CD4-positive, alpha-beta T cell treated with Interferon alpha-2 for 1 hour (primary cell): ENCODE measurements around the gene MYCBP.
"Not testable (repeated sequence)": the region's sequence is repeated elsewhere in the genome, so short reads cannot be mapped to it uniquely, and the experiment has no call there.

Experiments
- DNase-seq, 2 donors: peaks; one replicate each; pipeline ENCODE4 v3.0.0-alpha.2; 2020 to 2022

The MYCBP gene, protein sequence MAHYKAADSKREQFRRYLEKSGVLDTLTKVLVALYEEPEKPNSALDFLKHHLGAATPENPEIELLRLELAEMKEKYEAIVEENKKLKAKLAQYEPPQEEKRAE

DNA sequence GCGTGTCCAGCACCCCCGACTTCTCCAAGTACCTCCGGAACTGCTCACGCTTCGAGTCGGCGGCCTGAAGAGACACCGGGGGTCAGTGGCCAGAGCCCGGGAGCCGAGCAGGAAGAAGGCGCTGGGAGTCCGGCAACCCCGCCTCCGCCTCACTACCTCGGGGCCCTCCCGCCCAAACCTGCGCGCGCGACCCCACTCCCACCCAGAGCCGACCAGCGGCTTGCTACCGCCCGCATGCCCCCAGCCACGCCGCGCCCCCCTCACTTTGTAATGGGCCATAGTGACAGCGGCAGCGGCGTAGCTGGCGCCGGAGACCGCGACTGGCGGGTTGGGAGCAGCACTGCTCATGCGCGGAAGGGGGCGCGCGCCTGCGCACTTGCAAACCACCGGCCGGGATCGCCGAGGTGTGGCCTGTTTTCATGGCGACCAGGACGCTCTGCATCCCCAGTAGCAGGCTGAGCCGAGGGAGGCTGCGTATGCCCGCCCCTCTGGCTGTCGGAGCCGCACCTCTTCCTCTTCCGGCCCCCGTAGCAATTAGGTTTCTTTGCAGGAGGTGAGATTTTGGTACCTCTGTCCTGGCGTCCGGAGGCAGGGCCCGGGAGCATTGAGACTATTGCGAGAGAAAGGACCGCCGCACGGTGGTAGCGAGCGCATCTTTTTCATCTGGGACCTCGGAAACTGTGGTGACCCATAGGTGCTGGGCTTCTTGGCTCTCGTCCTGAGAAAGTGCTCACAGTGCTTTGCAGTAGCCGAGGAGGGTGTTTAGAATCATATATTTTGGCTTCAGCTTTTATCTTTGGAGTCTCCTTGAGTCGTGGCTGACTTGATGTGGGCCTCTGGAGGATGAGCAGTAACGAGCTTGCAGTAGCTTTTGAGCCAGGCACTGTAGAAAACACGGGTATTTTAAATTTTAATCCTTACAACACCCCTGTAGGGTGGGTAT lies at the start of gene MYCBP:
Gene MYCBP, minus strand, starts transcription at position 322 of the 943 bp plus-strand sequence. Its CDS starts 43 bp downstream, at position 279.
- DNase-seq, result peak; percentile 98

DNA sequence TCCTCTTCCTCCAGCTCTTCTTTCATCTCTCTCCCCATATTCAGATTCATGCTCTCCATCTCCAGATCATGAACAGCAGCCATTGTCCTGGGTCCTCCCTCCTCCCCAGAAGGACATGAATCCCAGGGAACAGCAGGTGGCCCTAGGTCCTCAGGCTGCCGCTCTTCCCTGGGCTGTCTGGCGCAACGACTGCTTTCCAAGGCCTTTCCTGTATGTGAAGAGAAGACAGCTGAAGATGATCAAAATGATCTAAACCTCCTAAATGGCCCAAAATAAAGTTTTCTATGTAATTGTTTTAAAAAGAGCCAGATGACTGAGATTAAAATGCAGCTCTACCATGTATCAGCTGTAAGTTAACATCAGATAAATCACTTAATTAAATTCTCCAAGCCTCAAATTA lies 46.0 kb upstream of the MYCBP start:
- no peak for DNase-seq

DNA sequence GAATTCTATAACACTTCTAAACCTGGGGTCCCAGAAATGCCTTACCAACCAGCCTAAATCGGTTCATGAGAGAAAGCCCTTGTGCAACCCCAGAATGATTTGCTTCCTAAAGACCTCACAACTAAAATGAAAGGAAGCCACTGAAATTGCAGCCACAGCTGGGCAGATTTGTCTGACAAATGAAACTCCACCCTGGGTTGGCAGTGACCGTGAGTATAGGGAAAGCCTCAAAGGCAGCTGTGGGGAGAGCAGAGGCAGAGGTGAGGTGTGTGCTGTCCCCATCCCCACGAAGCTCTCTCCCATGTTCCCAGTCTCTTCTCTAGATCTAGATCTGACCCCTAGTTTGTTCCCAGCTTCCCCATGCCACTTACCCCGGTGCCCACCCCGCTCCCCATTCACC lies 45.4 kb upstream of the MYCBP start:
- no peak for DNase-seq

DNA sequence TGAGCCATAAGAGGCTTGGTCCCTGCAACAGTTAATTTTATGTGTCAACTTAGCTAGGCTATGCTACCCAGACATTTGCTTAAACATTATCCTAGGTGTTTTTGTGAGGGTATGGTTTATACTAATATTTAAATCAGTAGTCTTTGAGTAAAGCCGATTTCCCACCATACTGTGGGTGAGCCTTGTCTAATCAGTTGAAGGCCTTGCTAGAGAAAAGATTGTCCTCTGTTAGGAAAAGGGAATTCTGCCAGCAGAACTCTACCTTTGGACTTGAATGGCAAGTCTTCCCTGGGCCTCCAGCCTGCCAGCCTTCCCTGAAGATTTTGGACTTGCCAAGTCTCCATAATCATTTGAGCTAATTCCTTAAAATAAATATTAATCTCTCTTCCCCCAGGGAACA lies 44.6 kb upstream of the MYCBP start:
- DNase-seq, result no peak

DNA sequence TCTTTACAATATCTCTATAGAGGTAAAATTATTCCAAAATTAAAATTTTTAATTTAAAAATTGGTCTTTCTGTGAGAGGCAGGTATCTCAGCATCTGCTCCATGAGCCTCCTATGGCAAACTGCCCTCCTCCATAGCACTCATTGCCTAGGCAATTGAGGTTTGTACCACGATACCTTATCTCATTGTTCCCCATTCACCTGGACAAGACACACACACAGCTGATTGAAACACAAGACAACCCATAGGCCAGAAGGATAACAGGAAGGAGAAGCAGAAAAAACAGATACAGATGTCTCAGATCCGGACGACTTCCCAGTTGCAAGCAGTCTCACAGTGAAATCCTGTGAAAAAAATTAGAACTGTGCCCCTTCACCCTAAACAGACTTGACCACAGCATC lies 44.2 kb upstream of the MYCBP start:
- no peak for DNase-seq

DNA sequence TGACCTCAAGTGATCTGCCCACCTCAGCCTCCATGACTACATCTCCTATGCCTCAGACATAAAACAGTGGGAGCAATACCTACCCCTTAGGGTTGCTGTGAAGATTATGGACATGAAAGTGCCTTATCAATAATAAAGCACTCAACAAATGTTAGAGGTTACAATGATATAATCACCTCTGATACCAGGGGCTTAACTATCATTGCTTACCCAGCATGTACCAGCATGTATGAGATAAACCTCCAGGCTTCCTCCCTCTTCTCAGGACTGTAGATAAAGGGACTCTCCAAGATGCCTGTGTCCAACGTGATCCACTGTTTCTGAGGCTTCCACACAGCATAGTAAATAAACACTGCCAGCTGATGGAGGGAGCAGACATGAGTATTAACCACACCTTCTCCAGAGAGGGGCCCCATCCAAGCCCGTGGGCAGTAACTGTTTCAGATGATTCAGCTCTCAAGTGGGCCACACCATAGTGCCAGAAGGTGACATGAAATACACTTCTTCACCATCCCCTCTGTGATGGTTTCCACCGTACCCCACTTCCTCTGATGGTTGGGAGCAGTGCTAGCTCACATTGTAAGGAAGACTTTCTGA lies 42.3 kb upstream of the MYCBP start:
- DNase-seq, result no peak

DNA sequence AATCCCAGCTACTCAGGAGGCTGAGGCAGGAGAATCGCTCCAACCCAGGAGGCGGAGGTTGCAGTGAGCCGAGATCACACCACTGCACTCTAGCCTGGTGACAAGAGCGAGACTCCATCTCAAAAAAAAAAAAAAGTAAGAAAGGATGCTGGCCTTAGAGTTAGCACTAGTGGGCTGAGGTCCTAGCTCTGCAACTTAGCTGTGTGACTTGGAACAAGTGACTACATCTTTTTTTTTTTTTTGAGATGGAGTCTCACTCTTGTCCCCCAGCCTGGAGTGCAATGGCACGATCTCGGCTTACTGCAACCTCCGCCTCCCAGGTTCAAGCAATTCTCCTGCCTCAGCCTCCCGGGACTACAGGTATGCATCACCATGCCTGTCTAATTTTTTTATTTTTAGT lies 41.8 kb upstream of the MYCBP start:
- DNase-seq, result not testable (repeated sequence)

DNA sequence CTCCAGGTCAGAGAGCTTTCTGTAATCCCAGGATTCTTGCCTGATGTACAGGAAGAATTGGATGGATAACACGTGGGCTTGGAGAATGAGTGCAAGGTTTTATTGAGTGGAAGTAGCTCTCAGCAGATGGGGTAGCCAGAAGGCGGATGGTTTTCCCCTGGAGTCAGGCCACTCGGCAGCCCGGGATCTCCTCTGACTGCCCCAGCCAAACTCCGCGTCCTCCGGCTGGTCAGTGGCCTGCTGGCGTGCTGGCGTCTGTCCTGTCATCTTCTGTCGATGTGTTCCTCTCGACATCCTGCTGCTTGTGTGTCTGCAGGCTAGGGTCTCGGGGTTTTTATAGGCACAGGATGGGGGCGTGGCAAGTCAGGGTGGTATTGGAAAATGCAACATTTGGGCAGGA lies 35.7 kb upstream of the MYCBP start:
- no peak for DNase-seq

DNA sequence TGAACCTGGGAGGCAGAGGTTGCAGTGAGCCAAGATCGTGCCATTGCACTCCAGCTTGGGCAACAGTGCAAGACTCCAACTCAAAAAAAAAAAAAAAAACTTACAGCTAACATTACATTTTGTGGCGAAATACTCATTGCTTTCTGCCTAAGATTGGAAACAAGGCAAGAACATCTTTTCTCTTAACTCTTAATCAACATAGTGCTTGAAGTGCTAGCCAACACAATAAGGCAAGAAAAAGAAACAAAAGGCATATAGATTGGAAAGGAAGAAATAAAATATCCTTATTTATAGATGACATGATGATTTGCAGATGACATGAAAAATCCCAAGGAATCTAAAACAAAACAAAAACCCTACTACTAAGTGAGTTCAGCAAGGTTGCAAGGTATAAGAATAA lies 32.8 kb upstream of the MYCBP start:
- no peak for DNase-seq

DNA sequence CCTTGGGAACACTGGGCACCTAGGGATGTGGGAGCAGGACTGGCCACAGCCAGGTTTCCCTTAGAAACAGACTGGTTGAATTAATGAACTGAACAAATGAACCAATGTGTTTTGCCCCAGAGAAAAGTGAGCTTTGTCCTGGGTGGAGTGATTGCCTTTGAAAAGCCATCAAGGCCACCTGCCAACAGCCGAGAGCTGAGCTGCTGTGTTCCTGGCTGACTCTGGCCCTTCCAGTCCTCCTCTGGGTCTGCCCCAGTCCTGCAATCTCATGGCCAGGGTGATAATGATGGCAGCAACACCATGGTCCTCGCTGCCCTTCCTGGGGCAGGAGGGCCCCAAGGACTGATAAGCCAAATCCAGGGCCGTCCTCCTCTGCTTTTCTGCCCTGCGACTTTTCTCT lies 26.4 kb upstream of the MYCBP start:
- DNase-seq, result no peak

DNA sequence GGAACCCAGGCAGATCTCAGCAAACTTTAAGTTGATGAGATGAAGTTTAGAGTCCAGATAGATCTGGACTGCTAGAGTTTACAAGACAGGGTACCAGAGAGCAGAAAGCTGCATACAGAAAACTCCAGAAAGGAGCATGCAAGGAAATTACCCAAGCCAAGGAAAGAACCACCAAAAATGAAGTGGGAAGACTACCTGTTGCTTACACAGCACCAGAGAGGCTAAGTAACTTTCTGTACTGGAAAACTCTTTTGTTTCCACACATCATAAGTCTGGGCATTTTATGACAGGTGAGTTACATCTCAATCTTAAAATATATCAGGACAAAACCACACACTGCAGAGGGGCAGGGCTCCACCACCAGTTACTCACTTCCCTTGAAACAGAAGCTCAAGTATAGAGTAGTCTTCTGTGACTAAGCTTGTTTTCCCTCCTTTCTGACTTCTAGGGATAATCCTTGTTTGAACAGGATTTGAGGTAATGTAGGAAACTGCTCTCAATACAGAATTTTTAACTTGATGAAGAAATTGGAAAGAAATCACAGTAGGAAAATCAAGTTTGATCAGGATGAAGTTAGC lies 25.6 kb upstream of the MYCBP start:
- DNase-seq, result no peak

DNA sequence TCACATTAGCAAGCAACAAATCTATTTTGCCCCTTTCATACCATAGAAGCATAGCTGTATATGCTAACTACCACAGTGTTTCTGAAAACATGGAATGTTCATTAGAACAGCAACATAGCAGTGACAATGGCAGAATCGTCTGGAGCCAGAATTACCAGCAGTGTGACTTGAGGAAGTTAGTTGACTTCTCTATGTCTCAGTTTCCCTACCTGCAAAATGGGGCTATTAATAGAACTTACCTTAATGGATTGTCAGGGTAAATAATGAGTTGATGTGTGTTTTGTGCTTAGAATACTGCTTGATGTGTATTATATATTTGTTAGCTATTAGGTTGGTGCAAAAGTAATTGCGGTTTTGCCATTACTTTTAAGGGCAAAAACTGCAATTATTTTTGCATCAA lies 23.0 kb upstream of the MYCBP start:
- DNase-seq, result no peak

DNA sequence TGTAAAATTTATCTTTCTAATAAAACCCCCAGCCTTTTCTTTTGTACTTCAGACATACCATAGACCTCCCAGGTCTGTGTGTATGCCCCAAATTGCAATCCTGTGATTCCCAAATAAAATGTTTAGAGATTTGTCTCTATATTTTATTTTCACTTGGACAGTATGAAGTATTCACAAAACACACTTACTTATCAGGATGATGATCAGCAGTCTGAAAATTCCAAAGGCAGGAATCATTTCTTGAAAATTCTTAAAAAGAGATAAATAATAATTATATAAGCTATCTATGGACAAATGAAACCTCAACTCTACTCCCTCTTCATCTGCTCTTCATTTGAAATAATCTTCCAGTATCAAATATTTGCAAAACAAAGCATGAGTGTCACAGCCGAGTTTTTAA lies 19.8 kb upstream of the MYCBP start:
- no peak for DNase-seq

DNA sequence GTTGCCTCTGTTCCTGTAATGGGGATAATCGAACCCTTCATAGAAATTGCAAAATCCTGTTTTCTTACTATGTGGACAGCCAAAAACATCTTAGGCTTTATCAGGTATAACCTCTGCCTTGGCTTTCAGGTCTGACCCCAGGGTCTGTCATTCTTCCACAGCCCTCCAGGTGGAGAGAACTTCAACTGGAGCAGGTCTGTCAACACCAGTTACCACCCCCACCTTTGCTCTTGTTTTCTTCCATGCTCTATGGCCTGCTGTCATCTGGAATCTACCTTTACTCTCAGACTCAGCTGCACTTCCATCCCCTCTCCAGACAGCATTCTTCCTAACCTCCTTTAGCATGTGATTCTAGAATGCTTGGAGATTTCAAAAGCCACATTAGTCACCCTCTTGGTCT lies 18.6 kb upstream of the MYCBP start:
- DNase-seq, result peak in 1 of 2 donors; percentile 20

DNA sequence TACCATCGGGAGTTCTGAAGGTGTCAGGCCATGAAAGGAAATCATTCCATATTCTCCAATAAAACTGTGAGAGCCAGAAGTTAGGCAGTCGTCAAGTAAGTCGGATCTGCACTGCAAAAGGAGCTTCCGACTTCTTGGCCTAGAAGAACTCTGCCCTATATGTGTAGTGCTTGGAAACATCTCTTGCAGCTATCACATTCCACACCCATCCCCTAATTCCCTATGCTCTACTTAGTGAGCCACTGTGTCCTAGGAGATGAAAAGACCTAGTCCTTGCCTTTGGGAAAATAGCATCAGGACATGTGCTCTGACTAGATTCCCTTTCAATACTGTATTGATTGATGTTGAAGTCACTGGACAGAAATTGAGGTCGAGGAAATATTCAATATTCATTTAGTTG lies 16.4 kb upstream of the MYCBP start:
- no peak for DNase-seq

DNA sequence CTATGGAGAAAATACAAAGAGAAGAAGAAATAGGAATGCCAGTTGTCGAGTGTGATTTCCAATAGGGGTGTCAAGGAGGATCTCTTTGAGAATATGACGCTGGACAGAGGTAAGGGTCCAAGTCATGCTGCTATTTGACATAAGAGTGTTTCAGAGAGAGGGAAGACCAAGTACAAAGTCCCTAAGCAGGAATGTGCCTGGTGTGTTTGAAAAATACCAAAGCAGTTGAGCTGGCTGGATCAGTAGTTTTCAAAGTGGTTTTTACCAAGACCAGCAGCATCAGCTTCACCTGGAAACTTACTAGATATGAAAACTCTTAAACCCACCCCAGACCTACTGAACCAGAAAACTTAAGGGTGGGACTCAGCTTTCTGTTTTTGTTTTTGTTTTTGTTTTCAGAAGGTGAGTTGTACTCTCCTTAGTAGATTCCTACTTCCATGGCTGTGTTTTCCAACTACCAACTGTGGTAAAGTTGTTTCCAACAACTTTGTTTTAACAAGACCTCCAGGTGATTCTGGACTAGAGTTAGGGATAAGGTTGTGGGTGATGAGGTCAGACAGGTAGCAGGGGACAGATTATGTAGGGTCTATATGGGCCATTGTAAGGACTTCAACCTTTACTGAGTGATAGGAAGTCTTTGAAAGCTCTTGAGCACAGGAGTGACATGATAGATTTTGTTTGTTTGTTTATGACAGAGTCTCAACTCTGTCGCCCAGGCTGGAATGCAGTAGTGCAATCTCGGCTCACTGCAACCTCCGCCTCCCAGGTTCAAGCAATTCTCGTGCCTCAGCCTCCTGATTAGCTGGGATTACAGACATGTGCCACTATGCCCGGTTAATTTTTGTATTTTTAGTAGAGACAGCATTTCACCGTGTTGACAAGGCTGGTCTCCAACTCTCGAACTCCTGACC lies 15.5 kb upstream of the MYCBP start:
- DNase-seq, result no peak

DNA sequence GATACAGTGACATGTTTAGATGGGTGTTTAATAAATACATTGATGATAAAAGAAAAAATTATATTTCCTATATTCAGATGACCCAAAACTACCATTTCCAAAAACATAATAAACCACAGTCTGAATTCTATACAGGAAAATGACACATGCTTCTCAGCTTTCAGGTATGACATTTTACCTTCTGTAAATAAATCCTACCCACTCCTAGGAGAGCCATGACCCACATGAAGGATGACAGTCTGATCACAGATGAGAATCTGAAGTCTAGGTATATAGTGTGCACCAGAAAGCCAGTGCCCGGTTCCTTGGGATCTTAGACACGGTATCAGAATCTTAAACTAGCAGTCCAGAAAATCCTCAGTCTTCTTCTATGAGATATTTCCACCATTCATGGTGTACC lies 11.9 kb upstream of the MYCBP start:
- no peak for DNase-seq

DNA sequence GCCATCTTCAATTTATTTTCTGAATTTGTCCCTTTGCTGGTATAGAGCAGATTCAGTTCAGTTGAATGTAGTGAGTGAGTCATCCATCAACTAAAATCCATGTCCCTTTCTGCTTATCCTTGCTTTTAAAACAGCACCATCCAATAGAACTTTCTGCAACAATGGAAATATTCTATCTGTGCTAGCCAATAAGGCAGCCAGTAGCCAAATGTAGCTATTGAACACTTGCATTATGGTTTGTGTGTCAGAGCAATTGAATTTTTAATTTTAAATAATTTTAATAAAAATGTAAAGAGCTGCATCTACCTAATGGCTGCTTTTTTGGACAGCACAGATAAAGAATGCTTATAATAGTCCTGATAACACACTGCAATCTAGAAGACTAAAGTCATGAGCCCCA lies 8.3 kb upstream of the MYCBP start, which contains the start of gene GJA9:
Gene GJA9, minus strand, starts transcription at position 101 of the 400 bp plus-strand sequence. CDS start 5,489 bp downstream, outside the sequence.
- DNase-seq, result no peak

DNA sequence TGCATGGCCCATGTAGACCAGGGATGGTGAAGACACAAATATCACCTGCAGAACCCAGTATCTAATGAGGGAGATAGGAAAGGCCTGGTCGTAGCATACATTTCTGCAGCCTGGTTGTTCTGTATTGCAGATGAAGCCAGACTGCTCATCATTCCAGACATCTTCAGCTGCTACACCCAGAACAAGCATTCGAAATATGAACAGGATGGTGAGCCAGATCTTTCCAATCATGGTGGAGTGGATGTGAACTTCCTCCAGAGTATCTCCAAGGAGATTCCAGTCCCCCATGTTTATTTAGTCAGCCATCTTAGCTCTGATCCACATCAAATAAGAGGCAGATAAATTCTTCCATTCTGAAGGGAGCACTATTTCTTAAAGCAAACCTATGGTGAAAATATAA lies 2.7 kb upstream of the MYCBP start:
- DNase-seq, result no peak

DNA sequence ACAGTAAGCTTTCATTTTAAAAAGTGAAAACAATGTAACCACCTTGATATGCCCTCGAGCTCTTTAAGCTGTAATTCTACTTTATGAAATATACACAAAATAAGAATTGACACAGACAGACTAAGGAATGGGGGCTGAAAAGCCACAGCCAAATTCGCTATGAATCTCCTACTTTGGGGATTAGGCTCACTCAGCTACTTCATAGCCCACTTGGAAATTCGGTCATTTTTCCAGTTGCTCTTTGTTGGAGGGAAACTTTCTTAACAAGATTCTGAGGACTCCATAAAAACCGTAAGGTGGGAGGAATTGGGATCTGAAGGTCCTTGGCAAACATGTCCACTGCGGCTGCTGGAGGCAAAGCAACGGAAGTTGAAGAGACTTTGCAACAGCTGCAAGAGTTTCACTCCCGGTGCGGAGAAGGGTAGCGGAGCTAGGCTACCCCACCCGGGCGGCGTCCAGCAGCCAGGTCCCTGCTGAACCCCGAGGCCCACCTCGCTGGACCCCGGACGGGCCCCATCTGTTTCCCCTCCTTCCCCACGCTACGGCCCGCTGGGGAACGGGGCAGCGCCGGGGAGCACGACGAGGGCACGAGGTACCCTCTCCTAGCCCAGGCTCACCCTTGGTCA lies 634 bp downstream of the MYCBP start:
- DNase-seq, result peak in 1 of 2 donors; percentile 28

DNA sequence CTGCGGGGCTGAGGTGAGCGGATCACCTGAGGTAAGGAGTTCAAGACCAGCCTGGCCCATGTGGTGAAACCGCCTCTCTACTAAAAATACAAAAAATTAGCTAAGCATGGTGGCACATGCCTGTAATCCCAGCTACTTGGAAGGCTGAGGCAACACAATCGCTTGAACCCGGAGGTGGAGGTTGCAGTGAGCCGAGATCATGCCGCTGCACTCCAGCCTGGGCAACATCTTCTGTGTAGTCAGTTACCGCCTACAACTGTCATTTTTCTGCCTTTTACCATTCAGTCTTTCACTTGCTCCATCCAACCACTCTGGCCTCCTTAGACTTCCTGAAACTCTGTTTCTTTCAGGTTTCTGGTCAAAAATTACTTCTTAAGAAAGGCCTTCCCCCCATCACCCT lies 2.2 kb downstream of the MYCBP start:
- DNase-seq, result no peak

DNA sequence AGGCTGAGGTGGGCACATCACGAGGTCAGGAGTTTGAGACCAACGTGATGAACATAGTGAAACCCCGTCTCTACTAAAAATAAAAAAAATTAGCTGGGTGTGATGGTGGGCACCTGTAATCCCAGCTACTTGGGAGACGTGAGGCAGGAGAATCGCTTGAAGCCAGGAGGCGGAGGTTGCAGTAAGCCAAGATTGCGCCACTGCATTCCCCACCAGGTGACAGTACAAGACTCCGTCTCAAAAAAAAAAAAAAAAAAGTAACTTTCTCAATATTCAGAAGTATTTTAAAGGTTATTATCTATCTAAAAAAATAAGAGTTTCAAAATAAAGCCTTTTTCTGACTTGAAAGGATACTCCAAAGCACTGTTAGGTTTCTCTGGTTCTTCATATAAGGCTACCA lies 5.9 kb downstream of the MYCBP start:
- no peak for DNase-seq
